ENCODE results near the gene GALNT17.

The GALNT17 gene

GRCh38 chr7:71393661-71394060 is 261.7 kb downstream of the GALNT17 start:
- no peak for DNase-seq (ENCODE audit: low read depth)

- no peak for DNase-seq (ENCODE audit: low read depth)
Measured at GRCh38 chr7:71402684-71403083, 270.7 kb downstream of the GALNT17 start.

DNA sequence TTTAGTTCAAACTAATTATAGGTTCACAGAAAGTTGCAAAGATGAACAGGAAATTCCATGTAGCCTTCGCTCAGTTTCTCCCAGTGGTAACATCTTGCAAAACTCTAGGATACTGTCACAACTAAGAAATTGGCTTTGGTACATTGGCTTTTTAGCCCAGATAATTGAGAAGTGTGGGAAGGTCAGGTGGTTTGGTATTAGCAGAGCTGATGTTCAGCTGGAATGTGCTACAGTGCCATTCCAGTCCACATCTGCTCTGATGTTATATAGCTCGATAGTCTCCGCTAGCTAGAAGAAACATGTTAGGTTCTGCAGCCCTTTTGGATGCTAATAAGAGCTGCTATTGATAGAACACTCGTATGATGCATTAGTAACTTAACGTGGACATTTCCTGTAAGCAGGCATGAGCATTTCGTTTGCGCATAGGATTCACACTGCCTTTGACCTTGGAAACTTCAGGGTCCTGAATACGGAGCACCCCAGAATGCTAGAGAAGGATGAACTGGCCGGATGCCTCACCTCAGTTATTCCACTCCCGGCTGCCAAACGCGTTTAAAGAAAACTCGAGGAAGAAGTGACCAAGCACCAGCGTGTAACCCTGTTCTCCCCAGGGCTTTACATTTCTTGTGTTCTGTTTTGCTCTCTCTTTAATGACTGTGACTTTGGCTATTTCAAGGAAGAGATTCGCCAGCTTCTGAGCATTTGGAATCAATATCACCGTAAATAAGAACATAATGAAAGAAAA is 271.4 kb downstream of the GALNT17 start:
- DNase-seq (ENCODE audit: low read depth): no peak

GRCh38 chr7:71404726-71405345 is 272.9 kb downstream of the GALNT17 start:
- no peak for DNase-seq (ENCODE audit: low read depth)

DNA sequence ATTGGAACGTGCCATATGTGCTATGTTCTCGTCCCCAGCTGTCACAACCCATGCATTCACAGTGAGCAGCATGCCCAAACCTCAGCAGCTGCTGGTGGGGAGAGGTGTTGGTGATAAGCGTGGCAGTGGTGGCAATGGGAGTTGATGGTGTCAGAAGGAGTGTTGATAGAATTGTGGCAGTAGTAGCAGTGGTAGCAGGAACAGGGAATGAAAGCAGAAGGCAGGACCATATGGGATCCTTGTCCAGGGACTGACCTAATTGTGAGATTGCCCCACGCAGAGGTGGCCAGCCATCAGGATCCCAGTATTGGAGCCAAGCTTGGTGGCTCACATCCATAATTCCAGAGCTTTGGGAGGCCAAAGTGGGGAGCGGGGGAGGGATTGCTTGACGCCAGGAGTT is 276.3 kb downstream of the GALNT17 start:
- DNase-seq (ENCODE audit: low read depth): no peak

DNA sequence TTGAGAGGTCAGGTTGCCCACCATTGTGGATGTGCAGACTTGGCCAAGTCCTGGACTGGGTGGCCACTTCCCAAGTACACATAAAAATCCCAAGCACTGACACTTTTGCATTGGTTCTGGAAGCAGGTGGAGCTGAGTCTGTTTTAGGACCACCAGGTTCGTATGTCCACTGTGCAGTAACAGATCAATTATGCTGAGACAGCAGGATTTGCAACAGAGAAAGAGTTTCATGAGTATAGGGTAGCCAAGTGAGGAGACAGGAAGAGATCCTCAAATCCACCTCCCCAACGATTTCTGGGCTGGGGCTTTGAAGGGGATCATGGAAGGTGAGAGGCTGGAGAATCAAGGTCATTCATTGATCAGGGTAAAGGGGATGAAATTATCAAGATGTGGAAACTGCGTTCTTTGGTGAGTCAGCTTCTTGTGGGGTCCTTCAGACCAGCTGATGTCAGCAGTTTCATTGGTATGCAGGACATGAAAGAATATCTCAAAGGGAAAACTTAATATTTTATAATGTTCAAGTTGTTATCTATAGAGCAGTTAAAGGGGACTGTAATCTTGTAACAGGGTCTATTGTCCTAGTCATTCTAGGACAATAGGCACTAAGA is 277.7 kb downstream of the GALNT17 start:
- no peak for DNase-seq (ENCODE audit: low read depth)

DNA sequence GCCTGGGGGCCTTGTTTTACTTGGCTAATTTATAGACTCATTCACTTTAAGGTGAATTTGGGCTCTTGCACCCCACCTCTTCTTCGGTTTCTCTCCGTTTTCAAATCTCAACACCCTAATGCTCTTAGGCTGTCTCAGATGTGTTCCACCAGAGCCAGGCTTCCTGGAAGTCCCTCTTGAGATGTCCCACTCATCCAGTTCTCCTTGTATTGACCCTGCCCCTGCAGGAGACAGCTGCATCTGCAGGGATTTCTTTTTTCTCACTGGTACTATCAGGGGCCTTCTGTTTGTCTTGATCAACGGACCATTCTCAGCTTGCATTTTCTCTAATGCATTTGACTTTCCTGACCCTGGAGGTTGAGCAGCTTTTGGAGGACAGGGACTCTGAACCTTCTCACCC is 279.5 kb downstream of the GALNT17 start:
- no peak for DNase-seq (ENCODE audit: low read depth)

DNA sequence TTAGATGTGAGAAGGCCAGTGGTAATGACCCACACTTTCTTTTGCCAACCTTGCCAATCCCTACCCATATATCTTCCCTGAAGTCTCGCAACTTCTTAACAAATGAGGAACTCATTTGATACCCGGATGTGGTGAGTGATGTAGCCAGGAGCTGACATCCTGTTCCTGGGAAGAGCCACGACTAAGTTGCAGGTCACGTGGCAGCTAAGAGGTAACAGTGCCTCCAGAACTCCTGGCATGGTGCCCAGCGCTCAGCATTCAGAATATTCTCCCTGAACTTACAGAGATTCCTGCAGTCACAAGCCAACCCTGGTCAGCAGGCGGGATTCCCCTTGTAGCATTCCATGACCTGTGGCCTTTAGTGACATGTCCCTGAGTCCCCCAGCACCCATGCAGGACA is 282.5 kb downstream of the GALNT17 start:
- no peak for DNase-seq (ENCODE audit: low read depth)

DNA sequence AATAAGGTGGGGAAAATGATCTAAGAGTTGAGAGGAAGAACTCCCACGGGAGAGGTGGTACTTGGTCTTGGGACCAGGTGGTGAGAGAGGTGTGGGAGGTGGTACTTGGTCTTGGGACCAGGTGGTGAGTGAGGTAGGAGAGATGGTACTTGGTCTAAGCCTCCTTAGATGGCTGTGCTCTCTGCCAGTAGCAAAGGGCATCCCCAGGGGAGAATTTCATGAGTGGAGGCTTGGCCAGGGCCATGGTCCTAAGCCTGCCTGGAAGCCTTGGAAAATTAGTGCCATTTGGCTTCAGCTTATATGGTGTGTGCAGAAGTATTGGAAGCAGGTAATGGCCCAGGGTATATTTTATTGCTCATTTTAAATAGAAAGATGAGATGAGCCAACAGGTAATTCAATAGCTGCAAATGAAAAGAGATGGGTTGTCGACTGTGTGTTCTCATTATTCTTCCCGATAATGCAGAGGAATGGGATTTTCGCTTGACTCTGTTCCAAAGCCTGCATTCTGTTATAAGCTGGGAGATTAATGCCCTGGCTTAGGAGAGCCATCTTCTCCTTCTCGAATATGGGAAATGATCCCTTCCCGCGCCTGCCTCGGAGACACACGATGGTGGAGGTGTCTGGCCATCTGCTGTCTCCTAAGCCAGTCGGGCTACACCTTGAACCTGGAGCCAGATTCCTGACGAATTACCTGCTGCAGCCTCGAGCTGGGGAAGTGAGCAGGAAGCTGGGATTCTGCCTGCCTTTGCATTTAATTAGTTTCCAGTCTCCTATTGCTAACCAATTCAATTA is 287.8 kb downstream of the GALNT17 start:
- no peak for DNase-seq (ENCODE audit: low read depth)

GRCh38 chr7:71422104-71422503 is 290.2 kb downstream of the GALNT17 start:
- no peak for DNase-seq (ENCODE audit: low read depth)

GRCh38 chr7:71424166-71425035 is 292.5 kb downstream of the GALNT17 start:
- DNase-seq (ENCODE audit: low read depth): no peak

DNA sequence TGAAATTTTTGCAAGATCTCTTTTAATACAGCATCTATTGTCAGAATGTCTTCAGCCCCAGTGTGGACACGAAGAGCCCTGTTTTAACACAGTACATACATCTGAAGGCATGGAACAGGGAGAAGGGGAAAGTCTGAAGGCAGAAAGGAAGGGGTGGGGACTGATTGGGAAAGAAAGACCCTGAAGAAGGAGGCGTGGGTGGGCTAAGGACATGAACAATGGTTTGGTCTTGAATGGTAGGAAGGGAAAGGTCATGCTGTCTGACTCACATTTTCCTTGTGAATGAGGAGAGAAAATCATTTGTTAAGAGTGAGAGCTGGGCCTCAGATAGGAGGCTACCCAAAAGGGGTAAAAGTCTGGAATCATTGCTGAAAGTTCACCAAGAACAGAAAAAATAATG is 297.1 kb downstream of the GALNT17 start:
- DNase-seq (ENCODE audit: low read depth): no peak

GRCh38 chr7:71430246-71430645 is 298.3 kb downstream of the GALNT17 start:
- no peak for DNase-seq (ENCODE audit: low read depth)

- DNase-seq (ENCODE audit: low read depth): no peak
Measured at GRCh38 chr7:71439321-71439720, 307.4 kb downstream of the GALNT17 start.

GRCh38 chr7:71442492-71443190 is 310.7 kb downstream of the GALNT17 start:
- DNase-seq (ENCODE audit: low read depth): no peak

GRCh38 chr7:71443191-71443530 is 311.2 kb downstream of the GALNT17 start:
- no peak for DNase-seq (ENCODE audit: low read depth)

DNA sequence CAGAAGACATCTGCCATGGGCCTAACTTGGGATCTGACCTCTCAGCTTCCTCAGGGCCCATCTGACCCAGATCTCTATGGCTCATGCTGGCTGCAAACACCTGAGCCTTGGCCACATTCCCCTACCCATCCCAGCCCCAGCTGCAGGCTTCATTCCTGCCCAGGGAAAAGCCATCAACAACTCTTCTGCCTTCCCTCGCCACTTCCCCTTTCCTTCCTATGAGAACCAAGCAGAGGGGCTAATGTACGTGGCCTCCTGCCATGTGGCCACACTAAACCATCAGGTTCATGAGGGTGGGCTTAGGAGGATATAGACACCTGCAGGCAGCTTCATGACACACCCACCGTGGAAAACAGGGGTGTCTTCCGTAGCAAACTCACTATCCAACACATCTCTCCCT is 312.2 kb downstream of the GALNT17 start:
- no peak for DNase-seq (ENCODE audit: low read depth)

DNA sequence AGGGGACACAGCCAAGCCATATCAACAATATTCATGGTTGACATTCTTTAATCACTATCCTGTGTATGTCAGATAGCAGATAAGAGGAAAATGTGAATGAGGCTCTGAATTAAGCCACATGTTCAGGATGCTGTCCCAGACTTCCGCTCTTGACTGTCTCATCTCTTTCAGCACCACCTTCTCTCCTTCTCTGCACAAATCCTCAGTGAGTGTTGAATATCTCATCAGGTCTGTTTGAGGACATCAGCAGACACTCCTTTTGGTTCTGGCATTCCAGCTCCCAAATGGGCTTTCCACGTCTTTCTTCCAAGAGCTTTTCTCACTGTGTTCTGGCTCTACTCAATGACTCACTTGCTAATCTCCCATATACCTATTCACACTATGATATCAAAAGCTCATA is 321.7 kb downstream of the GALNT17 start:
- no peak for DNase-seq (ENCODE audit: low read depth)

GRCh38 chr7:71454981-71455380 is 323.0 kb downstream of the GALNT17 start:
- no peak for DNase-seq (ENCODE audit: low read depth)

- no peak for DNase-seq (ENCODE audit: low read depth)
Measured at GRCh38 chr7:71457021-71457420, 325.1 kb downstream of the GALNT17 start.

All from activated gamma-delta T cell treated with anti-CD3 and anti-CD28 coated beads, Interleukin-2, amount 50 U/mL, for 16 hours (primary cell).